Dermis blood vessel endothelial cell (primary cell): ENCODE results near the gene SV2B. TPM values are rescaled to one million over a fixed set of nuclear protein-coding genes. Genes with fewer than 3 reads are reported as not detected.
A peak's percentile ranks its signal among the peaks of the same experiment; 100 is the strongest.

Source experiments
- DNase-seq: peaks from one replicate; pipeline ENCODE4 v3.0.0; 2010
- total RNA-seq: library from RNA; depleted of rRNA; stranded (reverse); fragments of >200 nt; gene quantifications from 2 replicates; pipeline ENCODE4 v1.2.3, GENCODE V29; 2014

SV2B gene
- total RNA-seq, 1 donor from 2014 or later: 2.6 TPM

DNA sequence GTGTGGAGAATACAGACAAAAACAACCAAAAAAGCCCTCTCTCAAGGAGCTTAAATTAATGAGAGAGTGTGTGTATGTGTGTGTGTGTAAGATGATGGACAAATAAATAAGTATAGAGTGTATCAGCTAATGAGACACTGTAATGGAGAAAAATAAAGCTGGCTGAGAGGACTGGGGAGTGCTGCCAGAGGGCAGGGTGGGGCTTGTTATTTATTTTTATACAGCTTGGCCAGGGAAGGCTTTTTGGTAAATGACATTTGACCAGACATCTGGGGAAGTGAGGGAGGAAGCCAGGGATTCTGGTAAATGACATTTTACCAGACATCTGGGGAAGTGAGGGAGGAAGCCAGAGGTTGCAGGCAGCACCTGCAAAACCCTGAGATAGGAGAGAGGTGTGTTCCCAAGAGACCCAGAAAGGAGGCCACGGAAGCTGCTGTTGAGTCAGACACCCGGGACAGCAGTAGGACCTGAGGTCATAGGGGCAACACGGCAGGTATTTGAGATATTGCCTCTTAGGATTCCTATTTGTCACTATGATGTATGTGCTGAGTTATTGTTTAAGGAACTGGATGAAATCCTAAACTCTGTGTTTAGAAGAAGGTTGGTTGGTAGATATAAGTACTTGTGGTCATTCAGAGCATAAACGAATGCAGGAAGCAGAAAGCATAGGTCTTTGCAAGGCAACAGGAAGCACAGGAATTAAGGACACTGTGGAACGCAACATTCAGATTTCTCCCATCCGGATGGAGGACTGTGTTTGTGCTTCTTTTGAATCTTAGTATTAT, 2.7 kb downstream of the SV2B start:
- no peak for DNase-seq

DNA sequence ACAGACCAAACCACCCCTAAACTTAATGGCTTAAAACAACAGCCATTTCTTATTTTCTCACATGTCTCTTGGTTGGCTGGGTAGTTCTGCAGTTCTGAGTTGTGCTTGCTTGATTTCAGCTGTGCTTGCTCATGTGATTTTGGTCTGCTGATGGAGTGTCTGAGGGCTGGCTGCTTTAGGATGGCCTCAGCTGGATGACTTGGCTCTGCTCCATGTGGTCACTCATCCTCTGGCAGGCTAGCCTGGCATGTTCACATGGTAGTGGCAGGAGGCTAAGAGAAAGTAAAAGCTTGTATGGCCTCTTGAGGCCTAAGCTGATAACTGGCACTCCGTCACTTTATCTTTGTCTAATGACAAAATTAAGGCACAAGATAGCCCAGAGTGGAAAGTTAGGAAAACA, 4.1 kb downstream of the SV2B start:
- DNase-seq: no peak

GRCh38 chr15:91108421-91108820, 8.4 kb downstream of the SV2B start:
- no peak for DNase-seq

DNA sequence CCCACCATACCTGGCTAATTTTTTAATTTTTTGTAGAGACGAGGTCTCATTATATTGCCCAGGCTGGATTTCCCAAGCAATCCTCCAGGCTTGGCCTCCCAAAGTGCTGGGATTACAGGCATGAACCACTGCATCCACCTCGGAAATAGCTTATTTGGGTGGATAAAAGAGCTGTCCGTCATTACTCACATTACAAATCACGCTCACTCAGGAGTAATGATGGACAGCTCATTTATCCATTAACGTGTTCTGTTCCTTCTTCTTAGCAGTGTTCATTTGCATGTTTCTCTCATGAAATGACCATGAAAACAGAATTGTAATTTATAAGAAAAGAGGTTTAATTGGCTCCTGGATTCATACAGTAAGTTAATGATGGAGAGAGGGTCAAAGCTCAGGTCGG, 9.8 kb downstream of the SV2B start:
- DNase-seq: no peak

GRCh38 chr15:91110407-91110806, 10.3 kb downstream of the SV2B start:
- no peak for DNase-seq

DNA sequence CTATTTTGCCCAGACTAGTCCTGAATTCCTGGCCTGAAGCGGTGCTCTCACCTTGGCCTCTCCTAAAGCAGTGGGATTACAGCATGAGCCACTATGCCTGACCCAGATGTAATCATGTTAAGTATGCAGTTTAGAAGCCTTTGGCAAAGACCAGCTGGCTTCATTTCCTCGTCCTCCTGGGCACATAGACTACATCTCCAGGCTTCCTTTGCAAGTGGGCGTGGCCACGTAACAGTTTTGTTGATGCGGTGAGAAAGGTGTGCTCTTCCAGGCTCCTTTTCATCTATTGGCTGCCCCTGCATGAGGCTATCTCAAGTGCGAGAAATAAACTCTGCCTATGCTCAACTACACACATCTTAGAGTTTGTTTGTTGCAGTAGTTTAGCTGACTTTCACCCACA, 13.0 kb downstream of the SV2B start:
- DNase-seq: no peak

DNA sequence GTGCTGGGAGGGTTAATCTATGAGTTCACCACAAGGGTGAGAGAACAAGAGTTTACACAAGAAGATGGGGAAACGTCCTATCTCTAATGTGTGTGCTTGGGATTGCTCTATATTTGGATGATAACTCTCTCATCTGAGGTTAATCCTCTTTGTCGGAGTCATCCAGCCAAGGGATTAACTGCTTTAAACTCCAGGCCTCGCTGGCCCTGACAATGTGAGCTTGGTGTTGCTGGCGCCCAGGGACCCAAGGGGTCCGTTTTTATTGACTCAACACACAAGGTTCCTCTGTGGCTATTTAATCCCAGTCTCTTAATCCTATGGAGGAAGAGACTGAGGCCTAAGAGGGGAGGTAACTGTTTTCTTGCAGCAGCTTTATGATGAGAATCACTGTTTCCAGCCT, 14.2 kb downstream of the SV2B start:
- DNase-seq: no peak

GRCh38 chr15:91116113-91117067, 16.3 kb downstream of the SV2B start:
- DNase-seq: peak; percentile 25

- DNase-seq: no peak
These were observed 17.3 kb downstream of the SV2B start for GRCh38 chr15:91117375-91117774.

DNA sequence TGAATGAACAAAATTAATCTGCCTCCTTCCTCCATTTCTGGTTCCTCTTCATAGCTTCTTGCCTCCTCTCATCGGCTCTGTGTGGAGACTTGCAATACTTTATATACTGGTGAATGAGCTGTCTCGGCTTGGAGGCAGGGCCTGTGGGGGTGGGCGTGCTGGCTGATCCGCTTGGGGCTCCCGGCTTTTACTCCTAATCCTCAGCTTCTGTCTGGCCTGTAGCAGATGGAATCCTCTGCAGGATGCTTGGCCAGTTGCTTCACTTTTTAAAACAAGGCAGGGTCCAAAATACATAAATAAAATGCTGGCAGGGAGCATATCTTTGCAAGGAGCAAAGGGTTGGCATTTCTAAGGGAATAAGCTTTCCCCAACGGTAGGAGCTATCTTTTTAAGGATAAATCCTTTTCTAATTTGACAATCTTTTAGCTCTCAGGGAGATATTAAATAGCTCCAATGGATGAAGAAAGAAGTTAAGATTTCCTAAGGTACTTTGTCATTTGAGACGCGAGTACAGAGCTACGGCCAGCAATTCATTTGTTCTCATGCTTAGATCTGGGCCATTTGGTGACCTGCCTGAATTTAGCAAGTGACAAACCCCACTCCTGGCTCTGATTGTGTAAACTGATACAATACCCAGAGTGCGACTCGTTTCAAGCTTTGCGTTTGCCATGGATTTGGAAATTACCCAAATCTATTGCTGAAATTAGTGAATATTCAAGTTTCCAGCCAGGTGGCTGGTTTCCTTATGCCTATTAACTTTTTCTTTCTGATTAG, 18.9 kb downstream of the SV2B start:
- DNase-seq: no peak

- no peak for DNase-seq
These were observed 22.2 kb downstream of the SV2B start for GRCh38 chr15:91122296-91122695.

GRCh38 chr15:91124132-91124531, 24.1 kb downstream of the SV2B start:
- DNase-seq: no peak

DNA sequence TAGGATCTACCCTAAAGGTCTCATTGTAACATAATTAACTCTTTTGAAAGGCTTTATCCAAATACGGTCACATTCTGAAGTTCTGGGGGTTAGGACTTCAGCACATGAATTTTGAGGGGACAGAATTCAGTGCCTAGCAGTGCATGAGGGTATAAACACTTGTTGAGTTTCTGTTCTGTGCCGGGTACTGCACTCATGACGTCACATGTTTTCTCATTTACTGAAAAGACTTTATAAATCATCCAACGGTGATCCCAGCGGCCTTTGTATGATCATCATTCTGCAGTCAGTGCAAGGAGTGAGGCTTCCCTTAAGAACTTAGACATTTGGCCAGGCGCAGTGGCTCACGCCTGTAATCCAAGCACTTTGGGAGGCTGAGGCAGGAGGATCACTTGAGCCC, 25.1 kb downstream of the SV2B start:
- no peak for DNase-seq

DNA sequence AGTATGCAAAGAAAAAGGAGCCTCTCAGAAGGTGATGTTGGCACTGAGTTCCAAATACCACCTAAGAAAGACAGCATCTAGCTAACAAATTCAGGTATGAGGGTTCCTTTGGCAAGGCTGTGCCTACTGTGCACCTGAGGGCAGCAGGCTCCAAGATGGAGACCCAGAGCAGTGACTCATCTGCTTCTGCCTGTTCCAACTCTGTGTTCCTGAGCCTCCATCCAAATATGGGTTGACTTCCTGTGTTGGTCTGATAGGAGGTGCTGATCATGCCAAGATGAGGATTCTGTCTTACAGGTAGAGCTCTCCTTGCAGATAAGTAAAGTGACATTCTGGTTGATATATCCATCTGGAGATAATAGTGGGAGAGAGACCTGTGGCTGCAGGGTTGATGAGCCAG, 26.0 kb downstream of the SV2B start:
- DNase-seq: no peak

- DNase-seq: no peak
These were observed 27.3 kb downstream of the SV2B start for GRCh38 chr15:91127236-91127955.

- no peak for DNase-seq
These were observed 28.0 kb downstream of the SV2B start for GRCh38 chr15:91128016-91128415.

GRCh38 chr15:91129436-91129835, 29.4 kb downstream of the SV2B start:
- DNase-seq: no peak

DNA sequence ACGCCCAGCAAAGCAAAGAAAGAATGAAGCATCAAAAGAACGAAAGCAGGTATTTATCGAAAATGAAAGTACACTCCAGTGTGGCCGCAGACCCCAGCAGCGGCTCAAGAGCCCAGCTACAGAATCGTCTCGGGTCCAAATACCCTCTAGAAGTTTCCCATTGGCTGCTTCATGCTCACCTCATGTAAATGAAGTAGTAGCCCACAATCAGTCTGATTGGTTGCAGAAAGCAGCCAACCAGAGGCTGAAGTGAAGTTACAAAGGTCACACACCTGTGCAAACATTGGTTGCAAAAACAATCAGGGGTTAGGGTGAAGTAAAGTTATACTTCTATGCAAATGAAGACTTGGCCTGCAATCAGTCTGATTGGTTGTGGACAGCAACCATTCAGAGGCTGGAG, 32.0 kb downstream of the SV2B start:
- no peak for DNase-seq

GRCh38 chr15:91133511-91133910, 33.5 kb downstream of the SV2B start:
- no peak for DNase-seq

DNA sequence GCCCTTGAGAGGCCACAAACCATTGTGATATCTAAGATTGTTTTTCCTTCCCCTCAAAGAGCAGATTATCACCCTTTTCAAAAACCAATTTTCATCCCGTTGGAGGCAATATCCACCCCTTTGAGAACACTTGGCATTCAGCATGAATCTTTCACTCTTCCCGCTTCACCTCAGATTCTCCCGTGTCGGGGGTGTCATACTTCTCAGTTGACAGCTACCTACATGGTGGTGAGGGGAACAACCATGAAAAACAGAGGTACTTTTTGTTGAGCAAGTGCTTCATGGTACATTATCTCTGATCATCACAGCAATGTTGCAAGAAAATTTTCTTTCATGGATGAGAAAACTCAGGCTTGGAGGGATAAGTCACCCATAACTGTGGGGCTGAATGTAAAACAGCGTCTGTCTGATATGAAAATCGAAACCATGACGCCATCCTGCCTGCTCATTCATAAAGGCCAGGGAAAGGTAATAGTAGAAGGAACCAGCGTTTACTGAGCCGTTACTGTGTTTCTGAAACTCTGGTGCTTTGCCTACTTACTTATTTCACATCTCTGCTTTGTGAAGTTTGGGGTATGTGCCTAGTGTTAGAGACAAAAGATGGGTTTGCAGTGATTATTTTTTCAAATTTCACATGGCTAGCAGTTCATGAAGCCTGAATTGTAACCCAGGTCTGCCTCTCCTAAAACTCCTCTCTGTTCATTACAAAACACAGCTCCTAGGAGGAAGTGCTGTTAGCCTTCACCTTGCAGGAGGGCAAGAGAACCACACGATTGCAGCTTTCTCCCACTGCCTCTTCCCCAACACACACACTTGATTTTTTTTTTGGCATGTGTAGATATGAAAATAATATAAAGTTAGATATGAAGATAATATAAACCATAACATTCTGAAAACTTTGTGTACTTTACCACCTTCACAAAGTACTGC, 35.4 kb downstream of the SV2B start:
- no peak for DNase-seq

- DNase-seq: no peak
These were observed 36.4 kb downstream of the SV2B start for GRCh38 chr15:91136386-91136923.
